H9 (cell line): ENCODE measurements around the gene EHD3. TPM values are rescaled to one million over a fixed set of nuclear protein-coding genes. Genes with fewer than 3 reads are reported as not detected.
A peak's percentile ranks its signal among the peaks of the same experiment; 100 is the strongest.

Experiments
- DNase-seq: peaks from one replicate; pipeline ENCODE4 v3.0.0-alpha.2; 2017
- H2AFZ ChIP-seq: one replicate; pipeline ENCODE4 v1.6.1; 2013; ENCODE audit warnings: mild to moderate bottlenecking, low read length, control low read depth, moderate library complexity
- H2AK5ac ChIP-seq: 2 replicates; pipeline ENCODE4 v1.6.1; 2013; ENCODE audit warnings: low read length, control low read depth, mixed read lengths; ENCODE audit not compliant: insufficient read length
- H2BK120ac ChIP-seq: one replicate; pipeline ENCODE4 v1.6.1; 2013; ENCODE audit warnings: low read depth, mild to moderate bottlenecking, low read length, control low read depth, inconsistent platforms; ENCODE audit not compliant: poor library complexity, severe bottlenecking
- H2BK12ac ChIP-seq: 2 replicates; pipeline ENCODE4 v1.6.1; 2013; ENCODE audit warnings: low read length, control low read depth, mixed read lengths, low read depth; ENCODE audit not compliant: insufficient read length
- H2BK15ac ChIP-seq: 2 replicates; pipeline ENCODE4 v1.6.1; 2013; ENCODE audit warnings: low read depth, low read length, control low read depth
- H2BK20ac ChIP-seq: one replicate; pipeline ENCODE4 v1.6.1; 2013; ENCODE audit warnings: low read depth, mild to moderate bottlenecking, low read length, control low read depth, inconsistent platforms; ENCODE audit not compliant: poor library complexity, severe bottlenecking
- H2BK5ac ChIP-seq: 2 replicates; pipeline ENCODE4 v1.6.1; 2013; ENCODE audit warnings: low read length, control low read depth, mixed read lengths; ENCODE audit not compliant: insufficient read length
- H3K14ac ChIP-seq: 2 replicates; pipeline ENCODE4 v1.6.1; 2013; ENCODE audit warnings: low read length, control low read depth; ENCODE audit not compliant: insufficient read depth
- H3K18ac ChIP-seq: 2 replicates; pipeline ENCODE4 v1.6.1; 2013; ENCODE audit warnings: low read depth, mild to moderate bottlenecking, mixed read lengths, low read length, control low read depth; ENCODE audit not compliant: insufficient read length
- H3K23ac ChIP-seq: 2 replicates; pipeline ENCODE4 v1.6.1; 2013; ENCODE audit warnings: low read length, control low read depth, mixed read lengths, low read depth; ENCODE audit not compliant: insufficient read length
- H3K23me2 ChIP-seq: 2 replicates; pipeline ENCODE4 v1.6.1; 2013; ENCODE audit warnings: low read depth, mild to moderate bottlenecking, mixed read lengths, low read length, control low read depth; ENCODE audit not compliant: insufficient read length, poor library complexity, severe bottlenecking
- H3K27ac ChIP-seq: 2 replicates; pipeline ENCODE4 v1.5.1; 2013; ENCODE audit warnings: low read length, control low read depth, mixed read lengths, low read depth; ENCODE audit not compliant: insufficient read length
- H3K27me3 ChIP-seq: 2 replicates; pipeline ENCODE4 v1.6.1; 2013; ENCODE audit warnings: low read length, control low read depth, inconsistent platforms; ENCODE audit not compliant: insufficient read depth
- H3K4ac ChIP-seq: 2 replicates; pipeline ENCODE4 v1.6.1; 2013; ENCODE audit warnings: low read depth, mild to moderate bottlenecking, control low read depth, inconsistent platforms, low read length, moderate library complexity
- H3K4me1 ChIP-seq: 2 replicates; pipeline ENCODE4 v1.6.1; 2013; ENCODE audit warnings: low read length, control low read depth, inconsistent platforms; ENCODE audit not compliant: insufficient read depth
- H3K4me2 ChIP-seq: 2 replicates; pipeline ENCODE4 v1.6.1; 2013; ENCODE audit warnings: low read length, control low read depth, mixed read lengths; ENCODE audit not compliant: insufficient read length, insufficient read depth
- H3K56ac ChIP-seq: 2 replicates; pipeline ENCODE4 v1.6.1; 2013; ENCODE audit warnings: low read depth, mild to moderate bottlenecking, mixed read lengths, low read length, control low read depth; ENCODE audit not compliant: insufficient read length
- H3K79me1 ChIP-seq: 2 replicates; pipeline ENCODE4 v1.6.1; 2013; ENCODE audit warnings: low read depth, mild to moderate bottlenecking, moderate library complexity, low read length, control low read depth, inconsistent platforms; ENCODE audit not compliant: insufficient read depth, poor library complexity, severe bottlenecking
- H3K79me2 ChIP-seq: 2 replicates; pipeline ENCODE4 v1.6.1; 2013; ENCODE audit warnings: low read length, control low read depth, inconsistent platforms; ENCODE audit not compliant: insufficient read depth
- H3K9ac ChIP-seq: 2 replicates; pipeline ENCODE4 v1.6.1; 2013; ENCODE audit warnings: low read length, control low read depth, mixed read lengths; ENCODE audit not compliant: insufficient read length; ENCODE audit errors: extremely low read depth
- H3K9me3 ChIP-seq: one replicate; pipeline ENCODE4 v1.6.1; 2013; ENCODE audit warnings: low read depth, low read length, inconsistent platforms; ENCODE audit not compliant: control insufficient read depth
- H3T11ph ChIP-seq: one replicate; pipeline ENCODE4 v1.6.1; 2013; ENCODE audit warnings: mild to moderate bottlenecking, low read length, control low read depth, inconsistent platforms
- H4K20me1 ChIP-seq: one replicate; pipeline ENCODE4 v1.6.1; 2013; ENCODE audit not compliant: control insufficient read depth, insufficient read length, insufficient read depth
- H4K5ac ChIP-seq: 2 replicates; pipeline ENCODE4 v1.6.1; 2013; ENCODE audit warnings: low read depth, mild to moderate bottlenecking, mixed read lengths, low read length, control low read depth; ENCODE audit not compliant: insufficient read length
- H4K8ac ChIP-seq: replicated peaks from 2 replicates; pipeline ENCODE4 v1.6.1; 2013; ENCODE audit warnings: low read length, control low read depth, mixed read lengths, low read depth; ENCODE audit not compliant: insufficient read length
- H4K91ac ChIP-seq: 2 replicates; pipeline ENCODE4 v1.6.1; 2013; ENCODE audit warnings: low read depth, mild to moderate bottlenecking, moderate library complexity, mixed read lengths, low read length, control low read depth; ENCODE audit not compliant: insufficient read length
- H3K27ac Mint-ChIP-seq, 3 experiments: 2 replicates in 2 of 3; 3 replicates in 1 of 3; pipeline ENCODE4 v1.8.0; 2020 to 2021; ENCODE audit warnings: mixed read lengths in 3 of 3, mild to moderate bottlenecking in 1 of 3, moderate library complexity in 1 of 3
- H3K27me3 Mint-ChIP-seq: 2 replicates; pipeline ENCODE4 v1.8.0; 2021; ENCODE audit warnings: low read depth, mild to moderate bottlenecking, moderate library complexity, mixed read lengths
- H3K36me3 Mint-ChIP-seq, 3 experiments: 2 replicates in 2 of 3; 3 replicates in 1 of 3; pipeline ENCODE4 v1.8.0; 2020 to 2021; ENCODE audit warnings: low read depth in 3 of 3, mixed read lengths in 3 of 3; ENCODE audit not compliant: insufficient read depth in 1 of 3
- H3K4me1 Mint-ChIP-seq, 2 experiments: 2 replicates each; pipeline ENCODE4 v1.8.0; 2020; ENCODE audit warnings: mixed read lengths in 2 of 2
- H3K4me3 Mint-ChIP-seq, 2 experiments: 2 replicates in 1 of 2; 3 replicates in 1 of 2; pipeline ENCODE4 v1.8.0; 2020 to 2021; ENCODE audit warnings: mild to moderate bottlenecking in 2 of 2, mixed read lengths in 2 of 2, moderate library complexity in 1 of 2
- H3K9me3 Mint-ChIP-seq, 2 experiments: 2 replicates in 1 of 2; 3 replicates in 1 of 2; pipeline ENCODE4 v1.8.0; 2020; ENCODE audit warnings: mild to moderate bottlenecking in 2 of 2, mixed read lengths in 2 of 2, moderate library complexity in 1 of 2
- WGBS: extraction: QIAGEN DNeasy Blood & Tissue Kit; methylation state at CpG from one replicate; pipeline ENCODE4 v1.1.7; 2013; ENCODE audit warnings: missing lambda C conversion rate, low lambda C conversion rate, mixed read lengths; ENCODE audit not compliant: insufficient read length; ENCODE audit errors: extremely low coverage; 5-methylcytosine and 5-hydroxymethylcytosine counted together
- total RNA-seq: library from RNA; stranded (reverse); gene quantifications from 2 replicates; pipeline ENCODE4 v1.2.1, GENCODE V29; 2021
- TF ChIP-seq, protein P1 (sequence below): fragments of 200-600 bp; sonication (generic); conservative IDR thresholded peaks from 3 replicates; pipeline ENCODE4 v1.8.0; 2021; ENCODE audit warnings: antibody characterized with exemption, mild to moderate bottlenecking

Gene EHD3
- total RNA-seq, 1 experiment from 2014 or later, result 8.3 TPM

DNA sequence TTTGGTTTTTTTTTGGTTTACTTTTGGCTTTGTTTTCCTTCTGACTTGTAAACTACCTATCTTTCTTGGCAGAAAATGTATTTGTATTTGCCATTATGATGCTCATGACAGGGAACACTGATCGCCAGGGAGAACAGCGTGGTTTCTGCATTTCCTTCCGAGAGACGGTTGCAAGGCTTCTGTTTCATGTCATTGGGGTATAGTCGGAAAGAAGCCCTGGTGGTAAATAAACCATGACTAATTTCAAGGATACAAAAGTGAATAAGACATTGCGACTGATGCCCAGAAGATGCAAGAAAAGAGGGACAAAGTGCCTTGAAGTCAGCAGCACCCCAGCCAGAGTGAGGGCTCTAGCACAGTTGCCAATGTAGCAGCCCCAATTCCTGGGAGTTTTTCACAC, 12.4 kb upstream of the EHD3 start:
- no peak overlapping the region for H3K18ac ChIP-seq
- no CpG with 5 or more reads among the region's 6 CpGs for WGBS
- peaks cover 2% of the 10 kb centered on the region; the same call in 1 of the 2 replicates for H3K27me3 Mint-ChIP-seq

More for the DNA sequence above, 12.4 kb upstream of the EHD3 start:
- no peak overlapping the region for H3K4me2 ChIP-seq
- no peak overlapping the region for H3K14ac ChIP-seq
- no peaks in the 10 kb centered on the region for H3K4me1 ChIP-seq
- H4K91ac ChIP-seq, result no peak overlapping the region
- no peak overlapping the region for H2BK20ac ChIP-seq
- H2BK5ac ChIP-seq, result no peak overlapping the region
- no peak overlapping the region for H4K8ac ChIP-seq
- TF ChIP-seq, protein P1, sequence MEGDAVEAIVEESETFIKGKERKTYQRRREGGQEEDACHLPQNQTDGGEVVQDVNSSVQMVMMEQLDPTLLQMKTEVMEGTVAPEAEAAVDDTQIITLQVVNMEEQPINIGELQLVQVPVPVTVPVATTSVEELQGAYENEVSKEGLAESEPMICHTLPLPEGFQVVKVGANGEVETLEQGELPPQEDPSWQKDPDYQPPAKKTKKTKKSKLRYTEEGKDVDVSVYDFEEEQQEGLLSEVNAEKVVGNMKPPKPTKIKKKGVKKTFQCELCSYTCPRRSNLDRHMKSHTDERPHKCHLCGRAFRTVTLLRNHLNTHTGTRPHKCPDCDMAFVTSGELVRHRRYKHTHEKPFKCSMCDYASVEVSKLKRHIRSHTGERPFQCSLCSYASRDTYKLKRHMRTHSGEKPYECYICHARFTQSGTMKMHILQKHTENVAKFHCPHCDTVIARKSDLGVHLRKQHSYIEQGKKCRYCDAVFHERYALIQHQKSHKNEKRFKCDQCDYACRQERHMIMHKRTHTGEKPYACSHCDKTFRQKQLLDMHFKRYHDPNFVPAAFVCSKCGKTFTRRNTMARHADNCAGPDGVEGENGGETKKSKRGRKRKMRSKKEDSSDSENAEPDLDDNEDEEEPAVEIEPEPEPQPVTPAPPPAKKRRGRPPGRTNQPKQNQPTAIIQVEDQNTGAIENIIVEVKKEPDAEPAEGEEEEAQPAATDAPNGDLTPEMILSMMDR, result no peak
- H3K9me3 ChIP-seq, result no peaks in the 10 kb centered on the region
- H3K4ac ChIP-seq, result no peak overlapping the region
- no peaks in the 10 kb centered on the region for H3K79me1 ChIP-seq
- Mint-ChIP-seq H3K4me1 (peaks cover 4 to 11% of the 10 kb centered on the region in 2 experiments; a peak in 3 of 4 replicates), H3K27ac (no peak overlapping the region; a peak in 1 of 7 replicates), H3K9me3 (no peaks in the 10 kb centered on the region), H3K36me3 (no peaks in the 10 kb centered on the region), H3K4me3 (no peak overlapping the region; a peak in 1 of 5 replicates)
- H3K9ac ChIP-seq, result no peak overlapping the region
- H2BK12ac ChIP-seq, result no peak overlapping the region
- H3K23ac ChIP-seq, result no peak overlapping the region
- H3K27ac ChIP-seq, result no peak overlapping the region
- H2AK5ac ChIP-seq, result no peak overlapping the region
- no peak overlapping the region for H2BK120ac ChIP-seq
- DNase-seq, result peak; percentile 3
- H3K23me2 ChIP-seq, result no peaks in the 10 kb centered on the region
- H2AFZ ChIP-seq, result no peak overlapping the region
- H2BK15ac ChIP-seq, result no peak overlapping the region
- no peak overlapping the region for H3K56ac ChIP-seq
- H4K20me1 ChIP-seq, result no peaks in the 10 kb centered on the region
- H4K5ac ChIP-seq, result no peak overlapping the region
- no peaks in the 10 kb centered on the region for H3K79me2 ChIP-seq
- H3T11ph ChIP-seq, result no peak overlapping the region
- no peaks in the 10 kb centered on the region for H3K27me3 ChIP-seq
